Hippocampal formation (tissue), 2 donors: ENCODE results near the gene IPO9.
A peak's percentile ranks its signal among the peaks of the same experiment; 100 is the strongest.

Experiments
- DNase-seq, 2 donors: peaks; one replicate each; lab custom pipeline; 2025; lab: John Stamatoyannopoulos, UW

The IPO9 gene

GRCh38 chr1:201828820-201829774, at the start of gene IPO9:
Gene IPO9, plus strand, starts transcription at chr1:201829157. Its CDS starts 53 bp downstream, at chr1:201829210.
- DNase-seq: peak; percentile 74 to 90

- no peak for DNase-seq
Observed at GRCh38 chr1:201779351-201779880, 49.5 kb upstream of the IPO9 start.

GRCh38 chr1:201780952-201781351, 48.0 kb upstream of the IPO9 start:
- DNase-seq: no peak

GRCh38 chr1:201781437-201781836, 47.5 kb upstream of the IPO9 start:
- no peak for DNase-seq

GRCh38 chr1:201782353-201782752, 46.6 kb upstream of the IPO9 start:
- DNase-seq: no peak

DNA sequence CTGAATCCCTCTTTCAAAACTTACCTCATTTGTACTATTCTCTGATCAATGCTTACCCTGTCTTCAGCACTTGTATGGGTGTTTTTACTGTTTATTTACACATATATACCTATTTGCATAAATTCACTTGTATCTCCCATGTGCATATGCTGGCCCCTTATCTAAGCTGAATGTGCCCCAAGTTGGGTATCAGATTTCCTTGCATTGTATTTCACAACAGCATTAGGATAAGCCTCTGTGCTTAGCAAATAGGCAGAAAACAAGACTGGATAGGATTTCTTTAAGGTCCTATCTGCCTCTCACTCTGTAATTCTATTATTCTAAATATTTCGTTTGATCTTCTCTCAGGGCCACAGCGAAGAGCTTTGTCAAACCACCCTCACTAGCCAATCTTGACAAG, 45.9 kb upstream of the IPO9 start:
- DNase-seq: no peak

GRCh38 chr1:201783572-201783971, 45.4 kb upstream of the IPO9 start:
- no peak for DNase-seq

GRCh38 chr1:201785291-201785690, 43.7 kb upstream of the IPO9 start:
- no peak for DNase-seq

GRCh38 chr1:201786824-201787223, 42.1 kb upstream of the IPO9 start:
- no peak for DNase-seq

- DNase-seq: no peak
Observed at GRCh38 chr1:201788296-201788695, 40.7 kb upstream of the IPO9 start.

DNA sequence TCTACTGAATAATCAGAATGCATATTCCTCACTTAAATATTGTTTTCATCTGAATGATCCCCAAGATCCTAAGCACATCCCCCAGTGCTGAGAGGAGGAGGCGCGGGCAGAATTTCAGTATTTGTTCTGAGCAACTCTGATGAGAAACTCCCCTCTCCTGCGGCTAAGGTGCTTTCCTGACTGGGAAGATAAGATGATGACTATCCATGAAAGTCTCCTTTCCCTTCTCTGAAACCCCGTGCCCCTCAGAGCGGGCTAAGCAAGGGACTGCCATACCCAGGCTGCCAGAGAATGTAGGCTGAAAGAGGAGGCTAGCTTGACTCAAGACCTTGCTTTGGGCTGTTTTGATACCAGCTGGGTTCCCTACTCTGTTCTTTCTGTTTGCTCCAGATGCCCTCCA, 39.7 kb upstream of the IPO9 start:
- no peak for DNase-seq

- DNase-seq: no peak
Observed at GRCh38 chr1:201790261-201790660, 38.7 kb upstream of the IPO9 start.

DNA sequence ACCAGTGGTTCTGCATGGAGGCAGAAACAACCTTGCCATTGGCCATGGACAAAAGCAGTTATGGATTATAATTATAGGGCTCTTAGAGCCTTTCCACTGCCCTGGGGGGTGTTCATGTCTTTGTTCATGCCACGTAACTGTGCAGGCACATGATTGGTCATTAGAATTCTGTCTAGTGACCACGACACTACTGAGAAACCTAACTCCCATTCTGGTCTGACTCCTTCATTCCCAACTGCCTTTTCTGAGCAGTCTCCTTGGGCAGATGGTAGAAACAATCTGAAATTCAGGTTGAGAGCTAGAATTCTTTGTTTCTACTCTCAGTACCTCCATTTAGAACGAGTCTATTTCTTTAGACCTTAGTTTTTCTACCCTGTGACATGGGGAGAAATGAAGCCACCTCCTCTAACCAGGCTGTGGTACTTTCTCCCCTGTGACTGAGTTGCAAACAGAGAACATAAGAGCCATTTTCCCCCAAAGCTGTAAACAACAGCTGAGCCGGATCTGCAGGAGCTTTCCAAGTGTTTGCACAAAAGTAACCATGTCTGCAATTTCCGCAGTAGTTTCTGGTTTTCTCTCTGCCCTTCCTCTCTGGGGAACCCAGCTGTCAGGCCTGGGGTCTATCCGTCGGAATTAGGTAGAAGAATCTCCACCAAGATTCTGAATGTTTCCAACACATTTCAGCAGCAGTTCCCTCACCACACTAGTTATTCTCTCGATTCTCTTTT, 37.7 kb upstream of the IPO9 start:
- peak; percentile 49 to 85 for DNase-seq

DNA sequence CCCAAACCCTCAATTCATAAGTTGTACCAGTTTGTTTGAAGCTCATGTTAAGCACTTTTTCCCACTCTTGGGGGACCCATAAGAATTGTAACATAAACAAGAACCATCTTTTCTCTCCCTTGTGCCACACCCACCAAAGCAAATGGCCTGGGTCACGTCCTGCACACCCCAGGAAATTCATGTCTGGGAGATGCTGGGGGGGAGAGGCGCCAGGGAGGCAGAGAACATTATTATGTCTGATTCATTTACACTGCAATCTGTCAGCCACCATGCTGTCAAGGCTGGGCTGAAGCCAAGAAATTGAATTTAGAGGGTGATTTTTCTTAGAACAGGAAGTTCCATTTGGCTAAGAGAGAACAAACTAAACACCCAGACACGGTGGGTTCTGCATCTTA, 37.2 kb upstream of the IPO9 start:
- DNase-seq: no peak

DNA sequence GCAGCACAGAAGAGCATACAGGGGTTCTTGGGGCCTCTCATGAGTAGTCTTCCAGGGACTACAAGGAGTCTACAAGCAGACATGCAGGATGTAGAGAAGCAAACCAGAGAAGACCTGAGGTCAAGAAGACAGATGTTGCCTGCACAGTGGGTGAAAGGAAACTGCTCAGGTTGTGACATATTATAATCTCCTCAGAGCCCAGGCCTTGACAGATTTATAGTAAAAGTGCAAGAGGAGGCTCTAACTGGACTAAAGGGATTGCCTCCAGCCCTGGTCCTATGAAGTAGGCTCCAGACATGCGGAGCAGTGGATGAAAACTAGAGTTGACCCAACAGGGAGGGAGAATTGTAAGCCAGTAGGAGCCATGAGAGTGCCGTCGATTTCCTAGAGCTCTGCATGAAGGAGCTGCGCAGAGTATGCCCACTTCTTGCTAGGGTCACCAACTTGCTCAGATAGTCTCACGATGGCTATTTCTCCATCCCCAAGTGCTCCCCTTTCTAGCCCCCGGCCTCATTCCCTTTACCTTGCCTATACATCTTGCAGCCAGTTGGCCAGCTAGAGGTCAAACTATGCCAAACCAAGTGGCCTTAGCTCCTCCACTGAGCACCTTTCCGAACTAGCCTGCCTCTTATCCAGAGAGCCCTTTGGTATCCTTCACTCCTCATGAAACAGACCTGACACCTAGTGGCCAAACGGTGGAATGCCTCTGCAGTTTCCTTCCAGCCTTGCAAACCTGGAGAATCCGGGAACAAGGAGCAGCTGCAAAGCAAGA, 36.2 kb upstream of the IPO9 start:
- DNase-seq: peak; percentile 78 to 88

- DNase-seq: no peak
Observed at GRCh38 chr1:201793306-201793925, 35.5 kb upstream of the IPO9 start.

DNA sequence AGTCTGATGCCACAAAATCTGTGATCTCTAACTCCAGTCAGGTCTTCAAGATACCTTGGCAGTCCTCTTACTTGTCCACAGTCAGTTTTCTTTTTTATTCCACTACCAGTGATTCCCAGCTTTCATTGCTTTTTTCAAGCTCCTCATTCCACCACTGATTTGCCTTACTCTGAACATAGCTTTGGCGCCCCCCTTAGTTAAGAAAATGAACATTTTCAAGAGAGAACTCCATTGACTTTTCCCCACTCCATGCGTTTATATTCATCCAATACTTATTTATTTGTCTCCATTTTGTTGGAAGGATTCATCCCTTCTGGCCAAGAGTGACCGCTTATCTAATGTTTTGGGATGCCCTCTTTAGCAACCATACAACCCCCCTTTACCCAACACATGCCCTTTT, 33.9 kb upstream of the IPO9 start:
- DNase-seq: no peak

GRCh38 chr1:201800246-201800645, 28.7 kb upstream of the IPO9 start:
- DNase-seq: no peak

DNA sequence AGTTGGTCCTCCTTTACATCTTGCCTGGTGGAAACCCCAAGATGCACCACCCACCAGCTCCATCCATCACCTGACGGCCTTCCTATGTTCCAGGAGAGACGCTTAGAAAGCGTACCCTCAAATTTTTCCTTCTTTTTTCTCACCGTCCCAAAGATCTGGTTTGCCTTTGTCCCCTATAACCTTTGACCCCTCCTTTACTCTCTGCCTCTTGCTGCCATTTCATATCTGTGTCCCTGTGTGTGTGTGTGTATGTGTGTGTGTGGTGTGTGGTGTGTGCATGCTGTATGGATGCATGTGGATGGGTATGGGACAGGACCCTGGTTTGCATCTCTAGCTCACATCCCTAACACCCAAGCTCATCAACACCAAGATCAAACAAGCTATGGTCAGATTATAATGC, 22.2 kb upstream of the IPO9 start:
- DNase-seq: no peak

DNA sequence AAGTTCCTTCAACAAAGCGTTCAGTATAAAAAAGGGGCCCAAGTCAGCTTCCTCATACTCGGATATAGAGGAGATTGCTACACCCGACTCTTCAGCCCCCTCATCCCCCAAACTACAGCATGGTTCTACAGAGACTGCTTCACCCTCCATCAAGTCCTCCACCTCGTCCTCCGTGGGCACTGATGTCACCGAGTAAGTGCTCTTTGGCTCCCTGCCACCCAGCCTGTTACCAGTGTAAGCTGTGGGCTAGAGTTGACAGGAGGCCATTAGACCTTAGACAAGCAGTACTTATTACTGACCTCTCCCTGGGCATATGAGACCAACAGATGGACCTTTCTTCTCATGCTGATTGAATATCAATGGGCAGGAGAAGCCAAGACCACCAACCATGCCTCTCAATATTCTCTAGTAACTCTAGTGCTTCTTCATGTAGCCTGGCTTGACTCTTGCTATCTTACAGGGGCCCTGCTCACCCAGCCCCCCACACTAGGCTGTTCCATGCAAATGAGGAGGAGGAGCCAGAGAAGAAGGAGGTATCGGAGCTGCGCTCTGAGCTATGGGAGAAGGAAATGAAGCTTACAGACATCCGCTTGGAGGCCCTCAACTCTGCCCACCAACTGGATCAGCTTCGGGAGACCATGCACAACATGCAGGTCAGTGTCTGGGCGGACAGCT, 20.9 kb upstream of the IPO9 start:
- no peak for DNase-seq

DNA sequence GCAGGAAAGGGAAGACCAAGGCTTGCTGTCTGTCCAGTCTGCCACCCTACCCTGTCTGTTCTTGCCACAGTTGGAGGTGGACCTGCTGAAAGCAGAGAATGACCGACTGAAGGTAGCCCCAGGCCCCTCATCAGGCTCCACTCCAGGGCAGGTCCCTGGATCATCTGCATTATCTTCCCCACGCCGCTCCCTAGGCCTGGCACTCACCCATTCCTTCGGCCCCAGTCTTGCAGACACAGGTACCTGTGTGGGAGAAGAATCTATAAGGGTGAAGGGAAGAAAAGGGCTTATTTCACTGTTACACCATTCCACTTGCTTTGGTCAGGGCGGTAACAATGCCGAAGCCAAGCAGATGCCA, 20.3 kb upstream of the IPO9 start:
- DNase-seq: no peak
